NCI-H2227 (cell line): ENCODE data around the gene FBXL16.

Experiments used
- DNase-seq: peaks from one replicate; lab custom pipeline; 2025; ENCODE audit not compliant: unreplicated experiment; lab: John Stamatoyannopoulos, UW

The FBXL16 gene

DNA sequence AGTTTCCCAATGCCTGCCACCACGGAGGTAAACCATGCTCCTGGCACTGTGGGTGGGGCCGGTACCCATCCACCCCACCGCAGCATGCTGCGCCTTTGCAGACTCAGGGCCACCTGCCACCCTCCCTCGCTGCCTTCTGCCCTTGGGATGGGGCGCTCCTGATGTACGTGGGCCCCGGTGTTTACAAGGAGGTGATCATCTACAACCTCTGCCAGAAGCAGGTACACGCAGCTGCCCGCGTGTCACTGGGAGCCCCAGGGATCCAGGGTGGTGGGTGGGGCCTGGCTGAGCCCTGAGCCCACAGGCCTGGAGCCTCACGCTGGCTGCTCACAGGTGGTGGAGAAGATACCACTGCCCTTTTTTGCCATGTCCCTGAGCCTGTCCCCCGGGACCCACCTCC, 39.0 kb downstream of the FBXL16 start:
- no peak for DNase-seq

DNA sequence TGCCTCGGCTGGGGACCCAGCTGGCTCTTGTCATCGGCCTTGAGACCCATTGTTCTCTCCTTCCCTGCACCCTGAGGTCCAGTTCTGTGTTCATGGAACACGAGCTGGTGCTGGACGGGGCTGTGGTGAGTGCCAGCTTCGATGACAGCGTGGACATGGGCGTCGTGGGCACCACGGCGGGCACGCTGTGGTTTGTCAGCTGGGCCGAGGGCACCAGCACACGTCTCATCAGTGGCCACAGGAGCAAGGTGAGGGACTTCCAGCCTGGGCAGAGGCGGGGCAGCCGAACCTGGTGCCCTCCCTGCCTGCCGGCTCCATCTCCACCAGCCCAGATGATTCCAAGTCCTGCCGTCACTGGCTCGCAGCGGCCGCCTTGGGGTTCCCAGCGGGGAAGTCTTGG, 43.0 kb downstream of the FBXL16 start:
- no peak for DNase-seq

DNA sequence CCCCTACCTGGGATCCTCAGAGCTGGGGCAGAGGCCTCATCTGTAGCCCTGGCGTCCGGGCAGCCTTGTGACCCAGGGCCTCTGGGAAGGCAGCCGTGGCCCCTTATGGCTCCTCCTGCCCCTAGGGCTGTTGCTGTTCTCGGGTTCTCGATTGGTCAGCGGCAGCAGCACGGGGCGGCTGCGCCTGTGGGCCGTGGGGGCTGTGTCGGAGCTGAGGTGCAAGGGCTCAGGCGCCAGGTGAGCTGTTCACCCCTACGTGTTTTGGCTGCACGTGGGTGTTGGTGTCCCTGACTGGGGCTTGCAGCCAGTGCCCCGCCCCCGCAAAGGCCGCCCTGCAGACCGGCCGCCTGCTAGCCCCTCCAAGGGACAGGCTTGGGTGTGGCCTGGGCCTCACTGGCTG, 43.5 kb downstream of the FBXL16 start:
- no peak for DNase-seq

DNA sequence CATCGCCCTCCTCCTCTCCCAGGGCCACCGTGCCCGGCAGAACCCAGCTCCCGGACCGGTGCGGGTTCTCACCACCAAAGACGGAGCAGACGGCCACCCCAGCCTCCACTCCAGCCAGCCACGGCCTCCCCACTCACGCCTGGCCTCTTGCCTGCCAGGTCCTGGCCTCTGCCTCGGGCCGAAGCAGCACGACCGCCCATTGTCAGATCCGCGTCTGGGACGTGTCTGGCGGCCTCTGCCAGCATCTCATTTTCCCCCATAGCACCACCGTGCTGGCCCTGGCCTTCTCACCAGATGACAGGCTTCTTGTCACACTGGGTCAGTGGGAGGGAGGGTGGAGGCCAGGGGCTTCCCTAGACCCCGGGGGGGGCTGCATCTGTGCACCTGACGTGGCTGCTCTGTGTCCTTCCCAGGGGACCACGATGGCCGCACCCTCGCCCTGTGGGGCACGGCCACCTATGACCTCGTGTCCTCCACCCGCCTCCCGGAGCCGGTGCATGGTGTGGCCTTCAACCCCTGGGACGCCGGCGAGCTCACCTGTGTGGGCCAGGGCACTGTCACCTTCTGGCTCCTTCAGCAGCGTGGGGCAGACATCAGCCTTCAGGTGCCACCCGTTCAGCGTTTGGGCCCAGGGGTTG, 44.3 kb downstream of the FBXL16 start:
- DNase-seq: no peak

DNA sequence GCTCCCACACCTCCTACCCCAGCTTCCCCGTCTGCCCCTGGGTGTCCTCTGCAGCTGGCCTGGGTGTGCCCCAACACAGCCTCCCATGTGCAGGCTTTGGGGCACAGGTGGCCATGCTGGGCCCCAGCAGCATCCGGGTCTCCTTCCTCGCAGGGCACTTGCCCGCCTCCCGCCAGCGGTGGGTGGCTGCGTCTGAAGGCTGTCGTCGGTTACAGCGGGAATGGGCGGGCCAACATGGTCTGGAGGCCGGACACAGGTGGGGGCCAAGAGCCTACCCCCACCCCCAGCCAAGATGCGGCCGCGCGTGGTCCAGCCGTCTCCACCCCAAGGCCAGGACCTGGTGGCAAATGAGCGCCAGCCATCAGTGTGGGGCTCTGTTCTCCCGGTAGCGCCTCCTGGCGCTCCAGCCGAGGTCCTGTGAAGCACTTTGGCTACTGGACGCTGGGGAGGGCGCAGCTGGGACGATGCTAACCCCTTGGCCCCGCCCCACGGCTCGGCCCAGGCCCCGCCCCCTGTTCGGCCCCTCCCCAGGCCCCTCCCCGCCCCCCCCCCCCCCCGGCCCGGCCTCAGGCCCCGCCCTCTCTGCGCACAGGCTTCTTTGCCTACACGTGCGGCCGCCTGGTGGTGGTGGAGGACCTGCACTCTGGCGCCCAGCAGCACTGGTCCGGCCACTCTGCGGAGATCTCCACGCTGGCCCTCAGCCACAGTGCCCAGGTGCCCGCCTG, 45.0 kb downstream of the FBXL16 start:
- peak; percentile 72 for DNase-seq

DNA sequence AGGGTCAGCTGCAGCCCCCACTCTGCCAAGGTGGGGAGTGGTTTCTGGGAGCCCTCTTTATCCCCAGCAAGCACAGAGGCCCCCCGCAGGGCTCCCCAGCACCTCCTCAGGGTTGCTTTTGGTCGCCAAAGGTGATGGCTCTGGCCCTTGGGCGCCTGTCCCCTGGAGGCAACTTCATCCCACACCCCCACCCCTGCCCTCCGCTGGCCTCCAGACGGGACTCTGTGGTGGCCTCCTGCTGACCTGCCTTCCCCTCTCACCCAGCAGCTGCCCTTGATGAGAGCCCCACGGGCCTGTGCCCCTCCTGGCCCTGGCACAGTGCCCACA, 45.5 kb downstream of the FBXL16 start:
- DNase-seq: no peak

DNA sequence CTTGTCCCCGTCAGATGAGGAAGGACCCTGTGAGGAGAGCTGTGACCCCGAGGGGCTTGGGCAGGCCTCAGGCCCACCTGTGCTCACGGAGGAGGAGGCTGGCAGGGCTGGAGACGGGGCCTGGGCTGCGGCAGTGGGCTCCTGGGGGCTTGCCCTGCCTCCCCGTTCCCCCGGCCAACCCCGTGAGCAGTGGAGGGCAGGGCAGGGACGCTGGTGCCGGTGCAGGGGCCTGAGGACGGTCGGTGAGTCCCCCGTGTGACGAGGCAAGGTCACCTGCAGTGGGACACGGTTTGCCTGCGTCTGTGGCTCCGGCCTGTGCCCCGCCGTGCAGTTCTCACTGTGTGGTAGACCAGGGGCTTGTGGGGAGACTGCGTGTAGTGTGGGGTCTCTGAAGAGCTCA, 46.0 kb downstream of the FBXL16 start:
- DNase-seq: no peak

DNA sequence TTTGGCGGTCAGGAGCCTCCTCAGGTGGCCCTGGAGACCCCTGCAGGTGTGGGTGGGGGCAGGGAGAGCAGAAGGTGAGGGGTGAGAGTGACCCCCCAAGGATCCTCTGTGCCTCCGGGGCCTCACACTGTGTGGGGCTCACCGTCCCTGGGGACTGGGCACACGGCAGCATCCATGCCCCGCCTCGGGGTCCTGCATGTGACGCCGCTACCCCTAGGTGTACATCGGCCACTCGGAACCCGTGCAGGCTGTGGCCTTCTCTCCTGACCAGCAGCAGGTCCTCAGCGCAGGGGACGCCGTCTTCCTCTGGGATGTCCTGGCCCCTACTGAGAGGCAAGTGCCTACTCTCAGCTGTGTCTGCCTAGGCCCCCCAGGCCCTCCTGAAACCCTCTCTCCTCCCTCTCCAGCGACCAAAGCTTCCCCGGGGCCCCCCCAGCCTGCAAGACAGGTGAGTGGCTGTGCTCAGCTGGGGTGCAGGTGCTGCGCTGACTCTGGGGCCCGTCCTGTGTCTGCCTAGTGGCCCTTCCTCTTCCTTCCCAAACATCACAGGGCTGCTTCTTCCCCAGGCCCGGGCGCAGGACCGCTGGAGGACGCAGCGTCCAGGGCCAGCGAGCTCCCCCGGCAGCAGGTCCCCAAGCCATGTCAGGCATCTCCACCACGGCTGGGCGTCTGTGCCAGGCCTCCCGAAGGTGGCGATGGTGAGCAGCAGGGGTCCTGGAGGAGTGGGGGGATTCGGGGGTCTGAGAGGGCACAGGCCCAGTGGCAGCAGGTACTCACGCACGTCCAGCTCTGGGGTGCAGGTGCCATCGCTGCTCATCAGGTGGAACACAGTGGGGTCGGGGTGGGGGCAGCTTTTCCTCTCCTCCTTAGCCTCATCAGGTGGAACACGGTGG, 46.7 kb downstream of the FBXL16 start:
- DNase-seq: no peak

DNA sequence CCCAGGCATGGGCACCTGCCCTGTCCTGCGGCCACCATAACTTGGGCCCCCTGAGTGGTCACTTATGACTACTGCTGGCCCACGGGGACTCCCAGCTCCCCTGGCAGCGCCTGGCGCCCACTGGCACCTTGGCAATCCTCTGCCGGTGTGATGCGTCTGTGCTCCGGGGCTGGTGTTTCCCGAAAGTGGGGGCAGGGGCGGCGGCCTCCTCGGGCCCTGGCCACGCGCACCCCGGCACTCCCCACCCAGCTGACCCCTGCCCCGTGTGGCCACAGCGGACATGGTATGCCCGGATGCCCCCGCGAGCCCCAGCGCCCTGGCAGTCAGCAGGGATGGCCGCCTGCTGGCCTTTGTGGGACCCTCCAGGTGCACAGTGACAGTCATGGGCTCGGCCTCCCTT, 48.1 kb downstream of the FBXL16 start:
- DNase-seq: no peak

DNA sequence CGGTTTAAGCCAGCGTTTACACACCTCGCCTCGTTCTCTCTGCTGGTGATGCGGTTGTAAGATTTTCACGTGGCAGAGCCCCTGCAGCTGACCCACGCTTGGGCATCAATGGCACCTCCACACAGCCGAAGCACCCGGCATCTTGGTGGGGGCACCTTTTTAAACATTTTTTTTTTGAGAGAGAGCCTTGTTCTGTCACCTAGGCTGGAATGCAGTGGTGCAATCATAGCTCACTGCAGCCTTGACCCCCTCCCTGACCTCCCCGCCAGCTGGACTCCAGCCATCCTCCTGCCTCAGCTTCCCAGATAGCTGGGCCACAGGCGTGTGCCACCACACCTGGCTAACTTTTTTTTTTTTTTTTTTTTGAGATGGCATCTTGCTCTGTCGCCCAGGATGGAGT, 51.6 kb downstream of the FBXL16 start:
- no peak for DNase-seq

DNA sequence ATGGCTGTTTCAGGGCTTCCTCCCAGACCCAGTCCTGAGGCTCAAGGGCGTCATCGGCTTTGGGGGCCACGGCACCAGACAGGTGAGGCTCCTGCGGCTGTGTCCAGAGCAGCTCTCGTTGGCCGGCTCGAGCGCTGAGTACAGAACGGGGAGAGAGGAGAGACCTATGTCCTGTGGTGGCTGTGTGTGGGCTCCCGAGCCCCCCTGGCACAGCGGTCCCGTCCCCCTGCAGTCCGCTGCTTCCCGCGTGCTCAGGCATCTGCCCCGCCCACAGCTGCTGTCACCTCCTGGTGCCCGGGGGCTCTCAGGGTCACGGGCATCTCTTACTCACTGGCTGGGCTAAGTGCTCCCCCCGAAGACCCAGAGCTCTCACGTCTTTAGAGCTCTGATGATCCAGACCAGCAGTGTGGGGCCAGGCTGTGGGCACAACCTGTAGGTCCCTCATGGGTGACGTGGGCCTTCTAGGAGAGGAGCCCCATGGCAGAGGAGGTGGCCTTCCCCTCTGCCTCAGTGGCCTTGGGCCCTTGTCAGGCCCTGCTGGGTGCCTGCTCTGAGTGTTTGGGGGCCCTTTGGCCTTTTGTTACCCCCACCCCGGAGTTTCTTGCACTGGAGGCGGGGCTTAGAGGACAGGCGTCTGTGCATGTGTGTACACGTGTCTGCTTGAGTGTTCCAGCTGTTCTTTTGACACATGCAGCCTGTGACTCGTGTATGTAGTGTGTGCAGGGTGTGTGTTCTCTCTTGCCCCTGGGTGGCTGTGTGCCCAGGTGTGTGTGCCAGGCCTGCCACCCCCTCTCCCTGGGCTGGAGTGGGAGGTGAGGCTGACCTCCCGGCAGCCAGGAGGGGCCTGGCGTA, 52.9 kb downstream of the FBXL16 start:
- no peak for DNase-seq

DNA sequence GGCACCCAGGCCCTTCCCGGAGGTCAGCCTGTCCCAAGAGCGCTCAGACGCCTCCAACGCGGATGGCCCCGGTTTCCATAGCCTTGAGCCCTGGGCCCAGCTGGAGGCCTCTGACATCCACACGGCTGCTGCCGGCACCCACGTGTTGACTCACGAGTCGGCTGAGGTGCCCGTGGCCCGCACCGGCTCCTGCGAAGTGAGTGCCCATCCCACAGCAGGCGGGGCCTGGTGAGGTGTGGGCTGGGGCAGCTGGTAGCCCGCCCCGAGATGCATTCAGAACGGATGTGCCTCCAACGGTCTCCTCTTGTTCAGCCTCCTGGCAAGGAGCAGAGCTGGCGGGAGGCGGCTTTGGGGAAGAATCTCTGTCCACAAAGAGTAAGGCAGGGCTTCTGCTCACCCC, 53.8 kb downstream of the FBXL16 start:
- no peak for DNase-seq

DNA sequence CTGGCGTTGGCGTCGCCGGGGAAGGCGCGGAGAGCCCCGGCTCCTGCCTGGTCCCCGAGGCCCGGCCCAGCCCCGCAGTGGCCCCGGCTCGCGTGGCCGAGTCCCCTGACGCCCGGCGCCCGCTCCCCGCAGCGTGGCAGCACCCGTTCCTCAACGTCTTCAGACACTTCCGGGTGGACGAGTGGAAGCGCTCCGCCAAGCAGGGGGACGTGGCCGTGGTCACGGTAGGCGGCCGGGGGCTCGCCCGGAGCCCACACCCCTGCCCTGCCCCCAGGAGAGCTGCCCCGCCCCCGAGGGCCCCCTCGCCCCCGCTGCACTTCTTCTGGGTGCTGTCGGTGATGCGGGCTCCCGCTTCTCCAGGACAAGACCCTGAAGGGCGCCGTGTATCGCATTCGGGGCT, 56.0 kb downstream of the FBXL16 start:
- DNase-seq: no peak

DNA sequence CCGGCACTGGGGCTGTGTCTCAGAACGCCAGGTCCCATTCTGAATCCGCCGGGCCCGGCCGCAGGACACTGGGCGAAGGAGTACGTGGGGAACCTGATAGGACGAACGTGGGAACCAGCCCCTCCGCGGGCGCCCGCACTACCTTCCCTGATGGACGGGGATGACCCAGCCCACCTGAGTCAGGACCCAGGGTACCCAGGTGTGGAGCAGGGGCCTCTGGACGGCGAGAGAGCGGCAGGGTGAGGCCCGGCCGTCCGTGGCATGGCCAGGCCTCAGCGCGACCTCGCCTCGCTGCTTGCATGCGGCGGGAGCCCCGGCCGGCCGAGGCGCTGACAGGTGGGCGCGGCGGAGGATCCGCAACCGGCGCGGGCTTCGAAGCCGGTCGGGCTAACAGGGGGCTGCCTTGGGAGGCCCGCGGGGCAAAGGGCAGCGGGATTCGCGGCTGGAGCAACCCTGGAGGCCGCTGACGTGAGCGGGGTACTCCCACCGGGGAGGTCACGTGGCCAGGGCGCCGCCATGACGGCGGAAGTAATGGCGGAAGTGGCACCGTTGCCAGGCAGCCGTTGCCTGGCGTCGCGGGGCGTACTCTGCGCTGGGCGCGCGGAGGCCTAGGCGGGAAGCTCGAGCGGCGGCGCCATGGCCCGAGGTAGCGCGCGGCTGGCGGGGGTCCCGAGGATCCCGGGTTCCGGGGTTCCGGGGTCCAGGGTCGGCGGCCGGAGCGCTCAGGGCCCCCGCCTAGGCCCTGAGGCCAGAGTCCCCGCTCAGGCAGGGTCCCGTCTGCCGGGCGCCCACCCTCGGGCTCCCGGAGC, 56.6 kb downstream of the FBXL16 start, which contains the start of gene WDR90:
WDR90 (plus strand) TSS at position 585 of the 809 bp plus-strand sequence; CDS start at position 637, 52 bp downstream.
- peak; percentile 96 for DNase-seq

DNA sequence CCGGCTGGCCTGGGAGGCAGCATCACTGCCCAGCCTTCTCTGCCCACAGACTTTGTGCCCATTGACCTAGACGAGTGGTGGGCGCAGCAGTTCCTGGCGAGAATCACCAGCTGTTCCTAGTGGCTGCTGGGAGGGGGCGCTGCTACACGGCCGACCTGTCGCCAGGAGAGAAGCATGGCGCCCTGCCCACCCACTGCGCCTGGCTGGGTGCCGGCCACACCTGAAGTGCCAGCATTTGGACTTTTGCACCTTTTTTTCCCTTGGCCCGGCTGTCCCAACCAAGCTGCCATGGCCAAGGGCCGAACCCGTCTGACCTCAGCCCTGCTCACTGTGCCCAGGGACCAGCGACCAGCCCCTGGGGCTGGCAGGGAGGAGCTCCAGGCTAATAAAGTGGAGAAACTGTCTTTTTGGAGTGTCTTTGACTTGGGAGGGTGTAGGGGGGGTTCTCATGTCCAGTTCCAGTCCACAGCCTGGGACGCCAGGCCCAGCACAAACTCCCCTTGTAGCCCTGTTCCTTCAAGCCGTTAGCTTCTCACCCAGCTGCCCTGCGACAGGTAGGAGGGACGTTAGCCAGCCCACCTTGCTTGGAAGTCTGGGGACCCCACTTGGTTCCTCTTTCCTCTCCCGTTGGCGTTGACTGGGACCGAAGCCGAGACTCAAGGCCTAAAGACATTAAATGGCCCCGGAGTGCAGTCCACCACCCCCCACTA, 57.4 kb downstream of the FBXL16 start:
- peak; percentile 28 for DNase-seq

DNA sequence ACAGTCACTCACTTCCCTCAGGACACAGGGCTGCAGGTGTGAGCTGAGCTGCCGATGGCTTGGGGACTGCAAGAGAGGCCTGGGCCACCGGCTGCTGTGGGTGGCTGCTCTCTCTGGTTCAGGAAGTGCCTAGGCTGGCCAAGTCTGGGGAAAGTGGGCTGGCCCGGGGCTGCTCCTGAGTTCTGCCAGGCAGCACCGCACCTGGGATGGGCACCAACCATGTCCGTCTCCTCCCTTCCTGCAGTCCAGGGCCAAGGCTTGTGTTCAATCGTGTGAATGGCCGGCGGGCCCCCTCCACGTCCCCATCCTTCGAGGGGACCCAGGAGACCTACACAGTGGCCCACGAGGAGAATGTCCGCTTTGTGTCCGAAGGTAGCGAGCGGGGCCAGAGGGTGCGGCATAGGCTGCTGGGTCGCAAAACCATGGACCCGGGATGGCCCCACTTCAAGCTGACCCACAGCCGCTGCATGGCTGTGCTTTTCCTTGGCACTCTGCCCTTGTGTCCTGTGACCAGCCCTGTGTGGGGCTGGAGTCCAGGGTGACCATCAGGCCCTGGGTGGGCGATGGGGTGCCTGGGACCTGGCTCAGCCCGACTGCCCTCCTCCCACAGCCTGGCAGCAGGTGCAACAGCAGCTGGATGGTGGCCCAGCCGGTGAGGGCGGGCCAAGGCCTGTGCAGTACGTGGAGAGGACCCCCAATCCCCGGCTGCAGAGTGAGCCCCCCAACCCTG, 58.3 kb downstream of the FBXL16 start:
- DNase-seq: no peak

DNA sequence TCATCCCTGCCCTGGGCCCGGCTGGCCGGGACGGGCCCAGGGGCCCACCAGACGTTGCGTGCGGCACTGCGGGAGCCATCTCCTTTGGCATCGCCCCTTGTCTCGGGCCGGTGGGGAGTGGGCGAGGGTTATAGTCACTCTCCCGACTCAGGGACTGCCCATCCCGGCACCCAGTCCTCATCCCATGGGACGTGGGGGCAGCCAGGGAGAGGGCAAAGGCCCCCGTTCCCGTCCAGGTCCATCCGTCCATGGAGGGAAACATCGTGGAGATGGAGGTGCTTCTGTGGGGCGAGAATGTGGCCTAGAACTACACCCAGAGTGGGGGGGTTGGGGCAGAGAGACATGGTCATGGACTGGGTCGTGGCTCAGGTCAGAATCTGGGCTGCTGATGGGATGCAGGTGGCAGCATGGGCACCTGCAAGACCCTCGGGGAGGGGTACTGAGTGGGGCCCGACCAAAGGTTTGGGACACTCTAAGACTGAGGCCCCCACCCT, 58.9 kb downstream of the FBXL16 start:
- no peak for DNase-seq

DNA sequence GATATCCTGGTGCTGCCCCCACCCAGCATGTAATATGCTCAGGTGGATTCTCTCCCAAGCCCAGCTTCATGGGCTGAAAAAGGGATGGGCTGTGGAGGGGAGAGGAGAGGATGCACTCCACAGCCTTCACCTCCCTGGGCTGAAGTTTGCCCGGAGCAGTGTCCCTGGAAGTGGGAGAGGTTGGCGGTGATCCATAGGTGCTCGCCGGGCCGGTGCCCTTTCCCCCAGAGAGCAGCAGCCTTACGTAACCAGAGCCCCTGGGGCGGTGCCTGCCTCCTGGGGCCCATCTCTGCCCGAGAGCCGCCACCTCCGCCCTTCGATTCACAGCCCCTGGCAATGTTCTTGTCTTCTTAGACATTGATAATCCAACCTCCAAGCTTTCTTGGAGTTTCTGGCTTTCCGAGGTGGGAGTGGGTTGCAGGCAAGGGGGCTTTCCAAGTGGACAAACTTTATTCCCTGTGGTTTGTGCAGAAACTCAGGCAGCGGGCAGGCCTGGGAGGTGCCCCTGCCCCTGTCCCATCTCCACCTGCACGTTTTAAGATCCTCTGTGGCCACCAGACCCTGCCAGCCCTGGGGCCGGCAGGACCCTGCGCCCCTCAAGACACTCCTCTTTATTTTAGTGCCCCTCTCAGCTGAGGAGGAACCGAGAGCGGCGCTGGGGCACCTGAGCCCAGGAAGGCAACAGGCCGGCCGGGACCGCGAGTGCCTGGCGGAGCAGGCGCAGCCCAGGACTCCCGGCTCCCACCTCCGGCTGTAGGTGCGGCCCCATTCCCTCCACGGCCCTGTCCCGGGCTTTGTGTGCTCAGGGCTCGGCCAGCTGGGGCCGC, 59.5 kb downstream of the FBXL16 start:
- no peak for DNase-seq
